Pancreas (tissue), 10 donors: ENCODE measurements around the gene WDR82. TPM values are rescaled to one million over a fixed set of nuclear protein-coding genes. Genes with fewer than 3 reads are reported as not detected.
A peak's percentile ranks its signal among the peaks of the same experiment; 100 is the strongest.

Experiments used
- ATAC-seq, 4 donors: fragments of 200-7000 bp; cut with Tn5 transposase; one replicate each; pipeline versions ENCODE4 v1.8.0 to v1.9.1; 2020; ENCODE audit warnings: mild to moderate bottlenecking in 4 of 4, moderate library complexity in 4 of 4
- DNase-seq, 6 donors: peaks; one replicate each; pipeline ENCODE4 v3.0.0-alpha.2; 2020
- FAIRE-seq: peaks from 2 replicates; lab custom pipeline; 2012; peaks lifted over from hg19 to GRCh38; lab: Jason Lieb, UNC
- H3K27ac ChIP-seq, 4 donors: fragments of 200-600 bp; sonication (generic); 1 replicate in 3 of 4; 2 replicates in 1 of 4; pipeline versions ENCODE4 v1.5.0 to v1.8.0; 2020
- H3K27me3 ChIP-seq, 4 donors: fragments of 200-600 bp; one replicate each; pipeline ENCODE4 v1.8.0; 2021
- H3K36me3 ChIP-seq, 3 donors: fragments of 200-600 bp; sonication (generic) in 1 of 3; one replicate each; pipeline versions ENCODE4 v1.5.0 to v1.8.0; 2020 to 2021
- H3K4me1 ChIP-seq, 3 donors: fragments of 200-600 bp; one replicate each; pipeline ENCODE4 v1.8.0; 2021
- H3K4me3 ChIP-seq, 4 donors: fragments of 200-600 bp; sonication (generic) in 2 of 4; one replicate each; pipeline versions ENCODE4 v1.5.0 to v1.8.0; 2020 to 2021
- H3K9me3 ChIP-seq, 4 donors: fragments of 200-600 bp; one replicate each; pipeline ENCODE4 v1.8.0; 2021
- WGBS, 2 donors: extraction: QIAGEN DNeasy Blood & Tissue Kit; methylation state at CpG; one replicate each; pipeline ENCODE4 v1.1.7; 2013; 5-methylcytosine and 5-hydroxymethylcytosine counted together
- intact Hi-C, 3 donors: fragments of 100-400 bp; cut with DNase I; formaldehyde crosslinking; loops; one replicate each; pipeline versions ENCODE4 v1.11.1 to v1.14.2; 2022
- polyA plus RNA-seq, 2 donors: library from polyadenylated mRNA; stranded (reverse); fragments of 200-250 nt; gene quantifications; one replicate each; pipeline ENCODE4 v1.2.3, GENCODE V29; 2013
- total RNA-seq, 6 donors: library from RNA; stranded (reverse); fragmentation: NEBNext Ultra II Directional in 4 of 6; extraction: Animal tissue kit (Norgen Biotek cat#: 25700) in 4 of 6; gene quantifications; one replicate each; pipeline versions ENCODE4 v1.2.1 to v1.2.4, GENCODE V29; 2021 to 2023
- TF ChIP-seq, protein P1 (sequence below), 4 donors: fragments of 200-600 bp; sonication (generic) in 3 of 4; IDR thresholded peaks; one replicate each; pipeline versions ENCODE4 v1.5.0 to v1.8.0; 2021; ENCODE audit warnings: antibody characterized with exemption in 4 of 4
- donor health status: healthy with polysubstance abuse.
- donor health status: DM: no; HTN: no; CAD: no; lungs with moderate emphysema.
- donor health status: DM: no; HTN: no; CAD: no.
- donor health status: control.
- donor health status: control.
- donor health status: Bipolar disorder and iron deficiency.
- donor health status: DM: yes; HTN: yes; CAD: no.
- donor health status: DM: no; HTN: no; CAD: no.
- donor health status: DM: no; HTN: no; CAD: no.
- donor health status: DM: yes; HTN: yes; CAD: no.

Gene WDR82
- total and polyA plus RNA-seq, 8 donors = 9.0 to 32.1 (median 18.8) TPM

DNA sequence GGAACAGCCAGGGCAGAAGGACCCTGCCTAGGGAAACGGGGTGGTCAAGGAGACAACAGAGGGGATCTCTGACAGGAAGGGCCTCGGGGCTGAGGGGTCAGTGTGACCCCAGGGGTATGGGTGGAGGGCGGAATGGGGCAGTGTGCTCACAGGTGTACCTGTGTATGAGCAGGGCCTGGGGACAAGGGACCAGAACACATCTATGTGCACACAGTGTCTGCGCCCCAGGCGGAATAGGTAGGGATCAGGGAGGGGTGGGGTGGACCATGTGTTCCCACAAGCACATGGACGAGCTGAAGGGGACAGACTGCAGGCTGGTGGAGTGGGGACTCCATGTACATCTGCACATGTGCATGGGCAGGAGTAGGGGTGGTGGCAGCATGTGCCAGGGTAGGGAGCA, 48.0 kb downstream of the WDR82 start:
- no peak for ATAC-seq
- H3K27ac ChIP-seq = no peak overlapping the region
- no peaks in the 10 kb centered on the region for H3K9me3 ChIP-seq
- H3K4me1 ChIP-seq = no peaks in the 10 kb centered on the region
- intact Hi-C loops = loop anchor here in 1 of 3 donors (5.0 kb wide), 1 partner anchor 112 kb away; no protein-coding TSS in a partner anchor
- H3K27me3 ChIP-seq = no peaks in the 10 kb centered on the region
- FAIRE-seq = no peak
- H3K36me3 ChIP-seq = peaks cover 0 to 25% (median 5%) of the 10 kb centered on the region in 3 donors
- peak in 2 of 6 donors; percentile 14 to 46 for DNase-seq
- 90 to 93% methylated on average over 6 of the region's 6 CpGs for WGBS, 2 donors
- no peak overlapping the region for H3K4me3 ChIP-seq
- TF ChIP-seq, protein P1, sequence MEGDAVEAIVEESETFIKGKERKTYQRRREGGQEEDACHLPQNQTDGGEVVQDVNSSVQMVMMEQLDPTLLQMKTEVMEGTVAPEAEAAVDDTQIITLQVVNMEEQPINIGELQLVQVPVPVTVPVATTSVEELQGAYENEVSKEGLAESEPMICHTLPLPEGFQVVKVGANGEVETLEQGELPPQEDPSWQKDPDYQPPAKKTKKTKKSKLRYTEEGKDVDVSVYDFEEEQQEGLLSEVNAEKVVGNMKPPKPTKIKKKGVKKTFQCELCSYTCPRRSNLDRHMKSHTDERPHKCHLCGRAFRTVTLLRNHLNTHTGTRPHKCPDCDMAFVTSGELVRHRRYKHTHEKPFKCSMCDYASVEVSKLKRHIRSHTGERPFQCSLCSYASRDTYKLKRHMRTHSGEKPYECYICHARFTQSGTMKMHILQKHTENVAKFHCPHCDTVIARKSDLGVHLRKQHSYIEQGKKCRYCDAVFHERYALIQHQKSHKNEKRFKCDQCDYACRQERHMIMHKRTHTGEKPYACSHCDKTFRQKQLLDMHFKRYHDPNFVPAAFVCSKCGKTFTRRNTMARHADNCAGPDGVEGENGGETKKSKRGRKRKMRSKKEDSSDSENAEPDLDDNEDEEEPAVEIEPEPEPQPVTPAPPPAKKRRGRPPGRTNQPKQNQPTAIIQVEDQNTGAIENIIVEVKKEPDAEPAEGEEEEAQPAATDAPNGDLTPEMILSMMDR (IDR thresholded peaks at IDR 0.05) = no peak

DNA sequence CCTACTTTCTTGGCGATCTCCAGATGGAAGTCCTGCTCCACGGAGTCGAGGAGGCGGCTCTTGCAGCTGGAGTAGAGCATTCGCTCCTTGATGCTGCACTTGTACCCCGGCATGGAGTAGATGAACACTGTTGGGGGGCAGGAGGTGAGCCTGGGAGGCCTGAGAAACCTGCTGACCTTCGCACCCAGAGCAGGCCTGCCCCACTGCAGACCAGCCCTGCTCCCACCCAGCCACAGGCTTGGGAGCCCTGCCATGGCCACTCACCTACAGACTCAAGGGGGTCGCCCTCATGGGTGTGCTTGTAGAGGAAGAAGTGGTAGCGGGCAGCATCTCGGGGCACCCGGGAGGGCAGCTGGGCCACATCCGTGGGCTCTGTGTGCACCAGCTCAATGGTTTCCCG, 48.8 kb downstream of the WDR82 start:
- ATAC-seq (no peak), DNase-seq (no peak), FAIRE-seq (no peak)
- no peaks in the 10 kb centered on the region for H3K9me3 ChIP-seq
- intact Hi-C loops = loop anchor here in 2 of 3 donors (5.0 to 10.0 kb wide), 2 partner anchors 45 to 113 kb away; partner anchors contain the start of gene WDR82 (in 1 of the 2)
- WGBS, 2 donors = 91 to 95% methylated on average over 13 of the region's 13 CpGs
- no peak overlapping the region for H3K4me3 ChIP-seq
- no peak overlapping the region for H3K27ac ChIP-seq
- no peaks in the 10 kb centered on the region for H3K4me1 ChIP-seq
- H3K27me3 ChIP-seq = no peaks in the 10 kb centered on the region
- TF ChIP-seq, protein P1 (IDR thresholded peaks at IDR 0.05) = no peak
- peaks cover 0 to 25% (median 5%) of the 10 kb centered on the region in 3 donors for H3K36me3 ChIP-seq

DNA sequence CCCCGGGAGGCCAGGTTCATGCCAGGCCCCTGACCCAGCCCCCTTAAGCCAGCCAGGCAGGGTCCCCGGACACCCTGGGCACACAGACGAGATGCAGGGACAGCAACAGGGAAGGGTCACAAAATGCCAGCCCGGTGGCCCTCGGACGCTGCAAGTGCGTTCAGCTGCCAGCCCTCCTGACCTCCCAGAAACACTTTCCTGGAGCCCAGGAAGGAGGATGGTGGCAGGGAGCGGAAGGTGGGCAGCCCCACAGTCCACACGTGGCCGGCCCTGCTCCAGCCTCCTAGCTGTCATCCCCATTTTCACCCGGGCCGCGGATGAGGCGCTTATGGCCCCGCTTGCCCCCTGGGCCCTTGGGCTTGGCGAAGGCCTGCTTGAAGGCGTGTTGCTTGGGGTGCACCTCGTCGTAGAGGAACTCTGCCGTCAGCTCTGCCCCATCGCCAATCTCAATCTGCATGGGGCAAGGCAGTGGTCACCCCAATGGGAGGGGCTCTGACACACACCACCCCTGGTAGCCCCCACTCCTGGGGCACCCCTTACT, 49.6 kb downstream of the WDR82 start:
- TF ChIP-seq, protein P1 (IDR thresholded peaks at IDR 0.05) = no peak
- intact Hi-C loops = loop anchor here in 1 of 3 donors (10.0 kb wide), 1 partner anchor 46 kb away; the partner anchor contains the start of gene WDR82
- Histone ChIP-seq H3K27me3 (no peaks in the 10 kb centered on the region), H3K4me3 (no peak overlapping the region), H3K4me1 (no peaks in the 10 kb centered on the region), H3K36me3 (peaks cover 0 to 25% (median 5%) of the 10 kb centered on the region in 3 donors), H3K9me3 (no peaks in the 10 kb centered on the region), H3K27ac (no peak overlapping the region)
- ATAC-seq (no peak), DNase-seq (peak in 1 of 6 donors; percentile 45), FAIRE-seq (no peak)
- WGBS, 2 donors = 92 to 96% methylated on average over 19 to 21 of the region's 21 CpGs

DNA sequence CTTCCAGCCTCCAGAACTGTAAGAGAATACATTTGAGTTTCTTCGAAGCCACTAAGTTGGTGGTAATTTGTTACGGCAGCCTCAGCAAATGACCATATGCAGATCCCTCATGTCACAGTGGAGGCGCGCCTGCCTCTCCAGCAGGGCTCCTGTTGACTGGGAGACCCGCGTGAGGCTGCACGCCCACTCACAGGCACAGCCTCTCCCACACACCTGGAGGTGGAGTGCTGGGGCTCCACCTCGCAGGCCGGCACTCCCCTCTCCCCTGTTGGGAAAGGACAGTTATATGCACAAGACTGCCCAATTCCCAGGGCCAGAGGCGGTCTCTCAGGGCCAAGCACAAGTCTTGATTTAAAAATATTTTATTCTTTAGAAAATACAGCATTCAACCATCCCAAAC, 50.2 kb downstream of the WDR82 start:
- TF ChIP-seq, protein P1 (IDR thresholded peaks at IDR 0.05) = no peak
- no peak for DNase-seq

DNA sequence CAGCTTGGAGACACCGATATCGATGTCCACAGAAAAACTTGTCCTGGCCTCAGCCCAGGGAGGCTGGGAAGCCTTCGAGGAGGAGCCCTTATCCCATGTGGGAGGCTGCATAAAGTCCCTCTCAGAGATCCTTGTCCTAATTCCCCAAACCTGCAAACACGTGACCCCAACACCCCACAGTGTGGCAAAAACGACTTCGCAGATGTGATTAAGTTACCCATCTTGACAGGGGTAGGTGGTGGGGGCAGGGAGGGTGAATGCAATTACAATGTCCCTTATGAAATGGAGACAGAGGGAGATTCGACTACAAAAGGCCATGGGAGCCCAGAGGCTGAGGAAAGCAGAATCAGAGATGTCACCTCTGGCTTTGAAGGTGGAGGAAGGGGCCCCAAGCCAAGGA, 50.7 kb downstream of the WDR82 start:
- ATAC-seq (no peak), FAIRE-seq (no peak), DNase-seq (no peak)
- H3K27ac ChIP-seq = no peak overlapping the region
- no peaks in the 10 kb centered on the region for H3K27me3 ChIP-seq
- intact Hi-C loops = loop anchor here in 1 of 3 donors (10.0 kb wide), 1 partner anchor 47 kb away; the partner anchor contains the start of gene WDR82
- H3K36me3 ChIP-seq = peaks cover 0 to 25% (median 5%) of the 10 kb centered on the region in 3 donors
- TF ChIP-seq, protein P1 (IDR thresholded peaks at IDR 0.05) = no peak
- H3K9me3 ChIP-seq = no peaks in the 10 kb centered on the region
- no peak overlapping the region for H3K4me3 ChIP-seq
- H3K4me1 ChIP-seq = no peaks in the 10 kb centered on the region
- WGBS, 2 donors = 69 to 79% methylated on average over 7 of the region's 7 CpGs

More for the DNA sequence above, 50.2 kb downstream of the WDR82 start:
- Histone ChIP-seq H3K27me3 (no peaks in the 10 kb centered on the region), H3K27ac (no peak overlapping the region), H3K4me3 (no peak overlapping the region), H3K36me3 (peaks cover 0 to 25% (median 5%) of the 10 kb centered on the region in 3 donors), H3K9me3 (no peaks in the 10 kb centered on the region), H3K4me1 (no peaks in the 10 kb centered on the region)
- 86 to 88% methylated on average over 10 of the region's 10 CpGs for WGBS, 2 donors
- intact Hi-C loops = loop anchor here in 1 of 3 donors (10.0 kb wide), 1 partner anchor 47 kb away; the partner anchor contains the start of gene WDR82
- ATAC-seq (no peak), FAIRE-seq (no peak)
